ENCODE measurements around the gene LAMA2. TPM values are rescaled to one million over a fixed set of nuclear protein-coding genes. Genes with fewer than 3 reads are reported as not detected.

LAMA2 gene
- total and polyA plus RNA-seq, 2 donors (not counting 1 experiment from before 2014, with no cell fraction given) = 19.5 to 67.5 TPM

- Histone ChIP-seq H3K4me1 (ENCODE audit: control insufficient read depth, extremely low read depth, insufficient read depth, low read length) (no peaks in the 10 kb centered on the region), H3K4me2 (ENCODE audit: extremely low read depth, insufficient read depth, low read length) (no peak overlapping the region), H3K9me3 (ENCODE audit: control insufficient read depth, insufficient read depth, low read depth, low read length) (no peaks in the 10 kb centered on the region), H2AFZ (ENCODE audit: low read length) (no peak overlapping the region), H3K27me3 (ENCODE audit: control insufficient read depth, insufficient read depth, low read length) (no peaks in the 10 kb centered on the region), H3K36me3 (ENCODE audit: control insufficient read depth, insufficient read depth, low read length) (no peaks in the 10 kb centered on the region), H3K9ac (ENCODE audit: insufficient read depth, low read length) (no peak overlapping the region), H4K20me1 (ENCODE audit: control insufficient read depth, extremely low read depth, insufficient read depth, low read length) (no peaks in the 10 kb centered on the region), H3K27ac (ENCODE audit: insufficient read depth, low read length) (no peak overlapping the region), H3K4me3 (replicated peaks in 1 of 4; ENCODE audit: control extremely low read depth in 1 of 4, insufficient read depth in 1 of 4, low read depth in 3 of 4, low read length in 4 of 4) (no peak overlapping the region), H3K79me2 (ENCODE audit: control insufficient read depth, insufficient read depth, low read length) (no peaks in the 10 kb centered on the region)
- DNase-seq (ENCODE audit: low read depth in 2 of 2) = no peak
- TF ChIP-seq EZH2 (IDR thresholded peaks at IDR 0.05; ENCODE audit: low read length, missing control alignments) = no peak
- TF ChIP-seq CTCF (conservative IDR thresholded peaks at IDR 0.05 in 1 of 2, IDR thresholded peaks at IDR 0.05 in 1 of 2; ENCODE audit: low read depth in 1 of 2, low read length in 2 of 2) = no peak
Observed at GRCh38 chr6:129451187-129451586, 568.2 kb downstream of the LAMA2 start.

- H3K9me3 ChIP-seq (ENCODE audit: control insufficient read depth, insufficient read depth, low read depth, low read length) = no peaks in the 10 kb centered on the region
- no peaks in the 10 kb centered on the region for H4K20me1 ChIP-seq (ENCODE audit: control insufficient read depth, extremely low read depth, insufficient read depth, low read length)
- no peaks in the 10 kb centered on the region for H3K79me2 ChIP-seq (ENCODE audit: control insufficient read depth, insufficient read depth, low read length)
- no peak for DNase-seq (ENCODE audit: low read depth in 2 of 2)
- no peaks in the 10 kb centered on the region for H3K4me1 ChIP-seq (ENCODE audit: control insufficient read depth, extremely low read depth, insufficient read depth, low read length)
- no peaks in the 10 kb centered on the region for H3K36me3 ChIP-seq (ENCODE audit: control insufficient read depth, insufficient read depth, low read length)
- no peak overlapping the region for H3K4me2 ChIP-seq (ENCODE audit: extremely low read depth, insufficient read depth, low read length)
- TF ChIP-seq EZH2 (IDR thresholded peaks at IDR 0.05; ENCODE audit: low read length, missing control alignments) = no peak
- H3K27me3 ChIP-seq (ENCODE audit: control insufficient read depth, insufficient read depth, low read length) = no peaks in the 10 kb centered on the region
- H3K9ac ChIP-seq (ENCODE audit: insufficient read depth, low read length) = no peak overlapping the region
- no peak overlapping the region for H2AFZ ChIP-seq (ENCODE audit: low read length)
- H3K4me3 ChIP-seq (replicated peaks in 1 of 4; ENCODE audit: control extremely low read depth in 1 of 4, insufficient read depth in 1 of 4, low read depth in 3 of 4, low read length in 4 of 4) = no peak overlapping the region
- H3K27ac ChIP-seq (ENCODE audit: insufficient read depth, low read length) = no peak overlapping the region
Observed at GRCh38 chr6:129453073-129453472, 570.1 kb downstream of the LAMA2 start.

GRCh38 chr6:129454488-129454887 is 571.5 kb downstream of the LAMA2 start:
- Histone ChIP-seq H3K4me3 (replicated peaks in 1 of 4; ENCODE audit: control extremely low read depth in 1 of 4, insufficient read depth in 1 of 4, low read depth in 3 of 4, low read length in 4 of 4) (no peak overlapping the region), H3K27ac (ENCODE audit: insufficient read depth, low read length) (no peak overlapping the region), H3K9me3 (ENCODE audit: control insufficient read depth, insufficient read depth, low read depth, low read length) (no peaks in the 10 kb centered on the region), H3K27me3 (ENCODE audit: control insufficient read depth, insufficient read depth, low read length) (no peaks in the 10 kb centered on the region), H3K4me1 (ENCODE audit: control insufficient read depth, extremely low read depth, insufficient read depth, low read length) (no peaks in the 10 kb centered on the region), H2AFZ (ENCODE audit: low read length) (no peak overlapping the region), H3K36me3 (ENCODE audit: control insufficient read depth, insufficient read depth, low read length) (no peaks in the 10 kb centered on the region), H3K4me2 (ENCODE audit: extremely low read depth, insufficient read depth, low read length) (no peak overlapping the region), H3K9ac (ENCODE audit: insufficient read depth, low read length) (no peak overlapping the region), H3K79me2 (ENCODE audit: control insufficient read depth, insufficient read depth, low read length) (no peaks in the 10 kb centered on the region), H4K20me1 (ENCODE audit: control insufficient read depth, extremely low read depth, insufficient read depth, low read length) (no peaks in the 10 kb centered on the region)
- TF ChIP-seq CTCF (conservative IDR thresholded peaks at IDR 0.05 in 1 of 2, IDR thresholded peaks at IDR 0.05 in 1 of 2; ENCODE audit: low read depth in 1 of 2, low read length in 2 of 2) (no peak), EZH2 (IDR thresholded peaks at IDR 0.05; ENCODE audit: low read length, missing control alignments) (no peak)
- DNase-seq (ENCODE audit: low read depth in 2 of 2) = no peak

All from fibroblast of lung (primary cell).